IMR-90 (cell line): ENCODE measurements around the gene CYB5R3.

ENCODE experiments used
- CHD1 ChIP-seq: IDR thresholded peaks from 2 replicates; pipeline ENCODE4 v1.6.1; 2012; ENCODE audit warnings: low read depth, low read length, improper control_type of control experiment
- CTCF ChIP-seq: conservative IDR thresholded peaks from 2 replicates; pipeline ENCODE4 v1.5.1; 2012; ENCODE audit warnings: mild to moderate bottlenecking, low read depth, low read length, improper control_type of control experiment
- ELK1 ChIP-seq: fragments of 150-350 bp; IDR thresholded peaks from 2 replicates; pipeline ENCODE4 v1.6.1; 2016; ENCODE audit warnings: low read depth, mild to moderate bottlenecking, low read length, moderate library complexity, borderline replicate concordance
- FOS ChIP-seq: fragments of 150-350 bp; IDR thresholded peaks from 2 replicates; pipeline ENCODE4 v1.6.1; 2016; ENCODE audit warnings: low read depth, low read length
- MAFK ChIP-seq: IDR thresholded peaks from 2 replicates; pipeline ENCODE4 v1.6.1; 2012; ENCODE audit warnings: low read depth, low read length, improper control_type of control experiment
- NFE2L2 ChIP-seq: fragments of 150-350 bp; IDR thresholded peaks from 2 replicates; pipeline ENCODE4 v1.6.1; 2016; ENCODE audit warnings: low read depth, mild to moderate bottlenecking, low read length
- POLR2A ChIP-seq: IDR thresholded peaks from 2 replicates; pipeline ENCODE4 v1.6.1; 2012; ENCODE audit warnings: mild to moderate bottlenecking, low read depth, low read length
- RCOR1 ChIP-seq: IDR thresholded peaks from 2 replicates; pipeline ENCODE4 v1.6.1; 2012; ENCODE audit warnings: mild to moderate bottlenecking, low read length, improper control_type of control experiment; ENCODE audit not compliant: insufficient replicate concordance
- RFX5 ChIP-seq: IDR thresholded peaks from 2 replicates; pipeline ENCODE4 v1.8.0; 2012; ENCODE audit warnings: low read depth, mild to moderate bottlenecking, low read length, moderate library complexity
- USF2 ChIP-seq: fragments of 150-350 bp; IDR thresholded peaks from 2 replicates; pipeline ENCODE4 v1.6.1; 2017; ENCODE audit warnings: mild to moderate bottlenecking, antibody characterized with exemption, low read length, low read depth

GRCh38 chr22:42584364-42584940 is 64.7 kb downstream of the CYB5R3 start:
- no peak for TF ChIP-seq CTCF
- no peak for TF ChIP-seq RFX5
- no peak for TF ChIP-seq ELK1
- TF ChIP-seq USF2 = no peak
- TF ChIP-seq MAFK = no peak
- no peak for TF ChIP-seq CHD1
- TF ChIP-seq FOS = no peak
- no peak for TF ChIP-seq POLR2A
- TF ChIP-seq NFE2L2 = no peak
- no peak for TF ChIP-seq RCOR1
